Left lung (tissue), 10 donors: Measurements from ENCODE around the gene LRRC26. TPM values are rescaled to one million over a fixed set of nuclear protein-coding genes. Genes with fewer than 3 reads are reported as not detected.

Experiments
- ATAC-seq: fragments of 200-7000 bp; cut with Tn5 transposase; one replicate; pipeline ENCODE4 v1.9.1; 2020; ENCODE audit warnings: moderate library complexity
- DNase-seq, 4 donors: peaks; one replicate each; pipeline ENCODE4 v3.0.0-alpha.2; 2013 to 2020
- H3K27ac ChIP-seq, 2 donors: fragments of 200-600 bp; sonication (generic) in 1 of 2; one replicate each; pipeline versions ENCODE4 v1.5.0 to v1.8.0; 2020 to 2021
- H3K27me3 ChIP-seq, 2 donors: fragments of 200-600 bp; sonication (generic) in 1 of 2; one replicate each; pipeline versions ENCODE4 v1.5.0 to v1.8.0; 2020 to 2021
- H3K36me3 ChIP-seq, 2 donors: fragments of 200-600 bp; sonication (generic) in 1 of 2; one replicate each; pipeline versions ENCODE4 v1.5.0 to v1.8.0; 2020 to 2021
- H3K4me1 ChIP-seq, 2 donors: fragments of 200-600 bp; one replicate each; pipeline ENCODE4 v1.8.0; 2021
- H3K4me3 ChIP-seq, 2 donors: fragments of 200-600 bp; sonication (generic) in 1 of 2; one replicate each; pipeline versions ENCODE4 v1.5.0 to v1.8.0; 2020 to 2021; ENCODE audit warnings: mild to moderate bottlenecking in 1 of 2
- H3K9me3 ChIP-seq, 2 donors: fragments of 200-600 bp; sonication (generic) in 1 of 2; one replicate each; pipeline versions ENCODE4 v1.5.0 to v1.8.0; 2020 to 2021
- intact Hi-C, 2 donors: fragments of 100-400 bp; cut with DNase I; formaldehyde crosslinking; loops; one replicate each; pipeline versions ENCODE4 v1.11.2 to v1.14.2; 2022
- polyA plus RNA-seq, 6 donors: library from polyadenylated mRNA; unstranded; fragments of 120-200 nt; gene quantifications; one replicate each; pipeline ENCODE4 v1.2.1, GENCODE V29; 2013; ENCODE audit not compliant: insufficient read length in 6 of 6
- total RNA-seq, 2 donors: library from RNA; stranded (reverse); fragmentation: NEBNext Ultra II Directional; extraction: Animal tissue kit (Norgen Biotek cat#: 25700); gene quantifications; one replicate each; pipeline ENCODE4 v1.2.1, GENCODE V29; 2021
- TF ChIP-seq, protein P1 (sequence below), 2 donors: fragments of 200-600 bp; sonication (generic) in 1 of 2; IDR thresholded peaks; one replicate each; pipeline versions ENCODE4 v1.5.0 to v1.8.0; 2021; ENCODE audit warnings: antibody characterized with exemption in 2 of 2
- donor health status: DM: no; HTN: yes; CAD: no.
- donor health status: DM: no; HTN: no; CAD: no.

LRRC26 gene
- total and polyA plus RNA-seq, 8 donors: 0.23 to 0.63 (median 0.40) TPM; not detected in 4

- H3K9me3 ChIP-seq: no peaks in the 10 kb centered on the region
- peaks cover 0 to 6% of the 10 kb centered on the region in 2 donors for H3K4me1 ChIP-seq
- ATAC-seq (no peak), DNase-seq (no peak)
- no peak overlapping the region for H3K27ac ChIP-seq
- H3K36me3 ChIP-seq: peaks cover 0 to 67% of the 10 kb centered on the region in 2 donors
- H3K27me3 ChIP-seq: peaks cover 0 to 27% of the 10 kb centered on the region in 2 donors
- no peak overlapping the region for H3K4me3 ChIP-seq
- intact Hi-C loops: no loop called here
- TF ChIP-seq, protein P1, sequence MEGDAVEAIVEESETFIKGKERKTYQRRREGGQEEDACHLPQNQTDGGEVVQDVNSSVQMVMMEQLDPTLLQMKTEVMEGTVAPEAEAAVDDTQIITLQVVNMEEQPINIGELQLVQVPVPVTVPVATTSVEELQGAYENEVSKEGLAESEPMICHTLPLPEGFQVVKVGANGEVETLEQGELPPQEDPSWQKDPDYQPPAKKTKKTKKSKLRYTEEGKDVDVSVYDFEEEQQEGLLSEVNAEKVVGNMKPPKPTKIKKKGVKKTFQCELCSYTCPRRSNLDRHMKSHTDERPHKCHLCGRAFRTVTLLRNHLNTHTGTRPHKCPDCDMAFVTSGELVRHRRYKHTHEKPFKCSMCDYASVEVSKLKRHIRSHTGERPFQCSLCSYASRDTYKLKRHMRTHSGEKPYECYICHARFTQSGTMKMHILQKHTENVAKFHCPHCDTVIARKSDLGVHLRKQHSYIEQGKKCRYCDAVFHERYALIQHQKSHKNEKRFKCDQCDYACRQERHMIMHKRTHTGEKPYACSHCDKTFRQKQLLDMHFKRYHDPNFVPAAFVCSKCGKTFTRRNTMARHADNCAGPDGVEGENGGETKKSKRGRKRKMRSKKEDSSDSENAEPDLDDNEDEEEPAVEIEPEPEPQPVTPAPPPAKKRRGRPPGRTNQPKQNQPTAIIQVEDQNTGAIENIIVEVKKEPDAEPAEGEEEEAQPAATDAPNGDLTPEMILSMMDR (IDR thresholded peaks at IDR 0.05): no peak
Observed at GRCh38 chr9:137178201-137178938, 8.5 kb upstream of the LRRC26 start.

GRCh38 chr9:137176302-137177182, 6.7 kb upstream of the LRRC26 start:
- TF ChIP-seq, protein P1 (IDR thresholded peaks at IDR 0.05): peak; percentile 19 to 27
- no peaks in the 10 kb centered on the region for H3K9me3 ChIP-seq
- H3K4me3 ChIP-seq: no peak overlapping the region
- intact Hi-C loops: no loop called here
- peaks cover 0 to 49% of the 10 kb centered on the region in 2 donors for H3K36me3 ChIP-seq
- H3K4me1 ChIP-seq: peaks cover 0 to 6% of the 10 kb centered on the region in 2 donors
- ATAC-seq (peak; percentile 55), DNase-seq (no peak)
- peaks cover 0 to 45% of the 10 kb centered on the region in 2 donors for H3K27me3 ChIP-seq
- no peak overlapping the region for H3K27ac ChIP-seq

DNA sequence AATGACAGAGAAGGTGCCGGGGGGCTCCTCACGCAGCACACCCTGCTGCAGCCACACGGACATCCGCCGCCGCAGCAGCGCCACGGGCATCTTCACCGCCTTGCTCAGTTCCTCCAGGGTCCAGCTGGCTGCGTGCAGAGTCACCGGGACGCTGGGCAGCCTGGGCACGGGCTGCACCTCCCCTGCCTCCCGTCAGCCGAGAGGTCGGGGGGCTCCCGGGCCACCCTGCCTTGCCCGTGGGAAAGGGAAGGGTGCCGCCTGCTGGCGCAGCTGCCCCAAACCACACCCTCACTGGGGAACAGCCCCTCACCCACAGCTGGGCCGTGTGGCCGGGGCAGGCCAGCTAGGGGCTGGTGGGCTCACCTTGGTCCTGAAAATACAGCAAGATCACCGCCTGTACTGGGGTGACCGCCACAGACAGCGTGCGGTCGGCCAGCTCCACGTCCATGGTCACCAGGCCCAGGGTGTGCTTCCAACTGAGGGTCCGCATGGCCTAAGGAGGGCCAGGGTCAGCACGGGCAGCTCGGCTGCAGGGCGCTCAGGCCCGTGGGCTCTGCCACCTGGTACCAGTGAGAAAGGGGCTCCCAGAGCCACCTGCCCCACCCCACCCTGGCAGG, 5.6 kb upstream of the LRRC26 start:
- DNase-seq (no peak), ATAC-seq (no peak)
- Histone ChIP-seq H3K27me3 (peaks cover 5 to 56% of the 10 kb centered on the region in 2 donors), H3K27ac (no peak overlapping the region), H3K4me1 (peaks cover 0 to 6% of the 10 kb centered on the region in 2 donors), H3K9me3 (no peaks in the 10 kb centered on the region), H3K4me3 (no peak overlapping the region), H3K36me3 (peaks cover 0 to 38% of the 10 kb centered on the region in 2 donors)
- intact Hi-C loops: no loop called here
- TF ChIP-seq, protein P1 (IDR thresholded peaks at IDR 0.05): no peak

- no peak overlapping the region for H3K4me3 ChIP-seq
- H3K4me1 ChIP-seq: peaks cover 0 to 8% of the 10 kb centered on the region in 2 donors
- ATAC-seq: peak; percentile 9
- H3K27me3 ChIP-seq: peaks cover 11 to 63% of the 10 kb centered on the region in 2 donors
- no peaks in the 10 kb centered on the region for H3K9me3 ChIP-seq
- intact Hi-C loops: no loop called here
- H3K36me3 ChIP-seq: peaks cover 0 to 32% of the 10 kb centered on the region in 2 donors
- no peak for DNase-seq
- TF ChIP-seq, protein P1 (IDR thresholded peaks at IDR 0.05): no peak
- no peak overlapping the region for H3K27ac ChIP-seq
Observed at GRCh38 chr9:137174722-137175293, 5.0 kb upstream of the LRRC26 start.
